GM03348 (cell line): Measurements from ENCODE around the gene C1QTNF6.
"Not testable (repeated sequence)": the region's sequence is repeated elsewhere in the genome, so short reads cannot be mapped to it uniquely, and the experiment has no call there.

Experiments used
- DNase-seq: peaks from one replicate; pipeline ENCODE4 v3.0.0; 2012; ENCODE audit warnings: low spot score

Gene C1QTNF6

DNA sequence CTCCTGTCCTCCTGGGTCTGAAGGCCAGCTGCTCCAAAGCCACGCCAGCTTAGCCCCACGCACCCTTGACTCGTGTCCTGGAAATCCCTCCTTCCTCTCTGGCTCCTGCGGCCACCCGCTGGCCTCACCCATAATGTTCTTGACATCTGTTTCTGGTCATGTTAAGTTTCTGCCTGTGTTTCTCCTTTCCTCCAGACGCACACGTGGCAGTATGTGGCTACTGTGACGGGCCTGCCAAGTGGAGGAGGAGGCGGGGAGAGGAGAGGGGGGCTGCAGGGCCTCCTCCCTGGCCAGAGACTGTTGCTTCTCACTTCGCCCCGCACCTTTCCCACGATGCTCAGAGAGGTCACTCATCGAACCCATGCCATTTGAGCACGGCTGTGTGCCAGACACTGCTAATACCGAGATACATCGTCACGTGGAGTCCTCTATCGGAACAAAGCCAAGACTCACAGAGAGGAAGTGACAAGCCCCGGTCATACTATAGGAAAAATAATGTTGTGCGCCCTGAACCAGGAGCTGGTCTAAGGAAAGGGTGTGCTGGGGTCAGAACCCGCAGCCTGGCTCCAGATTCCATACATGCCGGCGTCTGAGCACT, 11.5 kb downstream of the C1QTNF6 start:
- DNase-seq, result peak; percentile 91

DNA sequence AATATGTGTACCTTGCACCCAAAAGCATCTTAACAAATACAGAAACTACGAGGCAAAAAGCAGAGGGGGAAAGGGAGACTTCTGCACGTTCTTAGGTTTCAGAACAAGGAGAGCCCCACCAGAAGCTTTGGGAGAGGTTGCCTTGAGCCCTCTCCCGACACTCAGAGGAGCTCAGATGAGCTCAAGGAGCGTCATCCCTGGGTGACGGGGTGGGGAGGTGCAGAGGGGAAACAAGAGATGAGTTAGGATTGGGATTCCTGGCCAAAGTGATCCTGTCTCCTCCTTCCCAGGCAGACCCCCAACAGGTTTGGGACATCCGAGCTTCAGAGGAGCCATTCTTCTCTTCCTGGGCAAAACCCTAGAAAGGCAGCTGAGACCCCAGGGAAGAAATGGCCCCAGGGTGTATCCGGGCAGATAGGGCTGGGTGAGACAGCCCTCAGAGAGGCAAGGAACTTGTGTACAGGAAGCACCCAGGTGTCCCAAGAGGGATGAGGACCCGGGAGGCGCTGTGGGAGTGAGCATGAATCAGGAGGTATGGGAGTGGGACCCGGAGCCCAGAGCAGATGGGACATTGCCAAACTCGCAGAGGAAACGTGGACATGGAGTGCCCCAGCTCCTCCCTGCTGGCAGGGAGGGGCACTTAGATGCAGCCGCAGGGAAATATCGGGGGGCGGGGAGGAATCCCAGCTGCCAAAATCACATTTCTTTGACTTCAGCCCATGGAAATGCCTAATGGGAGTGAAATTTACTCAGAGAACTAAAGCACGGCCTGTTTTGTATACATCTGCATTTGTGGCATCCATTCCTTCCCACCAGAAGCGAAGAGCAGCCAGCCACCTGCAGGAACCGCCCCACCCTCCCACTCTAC, 12.4 kb downstream of the C1QTNF6 start:
- no peak for DNase-seq

DNA sequence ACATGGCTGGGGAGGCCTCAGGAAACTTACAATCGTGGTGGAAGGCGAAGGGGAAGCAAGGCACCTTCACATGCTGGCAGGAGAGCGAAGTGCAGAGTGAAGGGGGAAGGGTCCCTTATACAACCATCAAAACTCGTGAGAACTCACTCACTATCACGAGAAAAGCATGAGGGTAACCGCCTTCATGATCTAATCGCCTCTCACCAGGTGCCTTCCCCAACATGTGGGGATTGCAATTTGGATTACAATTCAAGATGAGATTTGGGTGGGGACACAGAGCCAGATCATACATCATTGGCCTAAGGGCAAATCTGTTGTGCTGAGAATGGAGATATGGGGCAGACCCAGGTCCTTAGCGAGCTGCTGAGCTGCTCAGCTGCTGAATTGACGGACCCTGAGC, 13.1 kb downstream of the C1QTNF6 start:
- no peak for DNase-seq

DNA sequence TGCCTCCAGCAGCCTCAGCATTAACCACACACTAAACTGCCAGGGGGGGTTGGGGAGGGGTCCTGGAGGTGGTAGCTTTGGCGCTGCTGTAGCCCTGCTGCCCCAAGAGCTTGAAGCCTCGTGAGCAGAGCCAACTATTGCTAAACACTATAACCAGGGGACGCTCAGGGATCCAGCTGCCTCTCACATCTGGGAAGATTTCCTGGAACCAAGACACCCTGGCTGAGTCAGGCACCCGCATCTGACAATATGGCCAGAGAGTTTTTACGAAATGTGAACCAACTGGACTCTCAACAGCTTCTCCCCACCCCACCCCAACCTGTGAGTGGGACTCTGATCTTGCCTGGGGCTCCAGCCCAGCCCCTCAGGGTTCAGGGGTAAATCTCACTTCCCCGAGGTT, 14.3 kb downstream of the C1QTNF6 start:
- DNase-seq, result peak; percentile 82

DNA sequence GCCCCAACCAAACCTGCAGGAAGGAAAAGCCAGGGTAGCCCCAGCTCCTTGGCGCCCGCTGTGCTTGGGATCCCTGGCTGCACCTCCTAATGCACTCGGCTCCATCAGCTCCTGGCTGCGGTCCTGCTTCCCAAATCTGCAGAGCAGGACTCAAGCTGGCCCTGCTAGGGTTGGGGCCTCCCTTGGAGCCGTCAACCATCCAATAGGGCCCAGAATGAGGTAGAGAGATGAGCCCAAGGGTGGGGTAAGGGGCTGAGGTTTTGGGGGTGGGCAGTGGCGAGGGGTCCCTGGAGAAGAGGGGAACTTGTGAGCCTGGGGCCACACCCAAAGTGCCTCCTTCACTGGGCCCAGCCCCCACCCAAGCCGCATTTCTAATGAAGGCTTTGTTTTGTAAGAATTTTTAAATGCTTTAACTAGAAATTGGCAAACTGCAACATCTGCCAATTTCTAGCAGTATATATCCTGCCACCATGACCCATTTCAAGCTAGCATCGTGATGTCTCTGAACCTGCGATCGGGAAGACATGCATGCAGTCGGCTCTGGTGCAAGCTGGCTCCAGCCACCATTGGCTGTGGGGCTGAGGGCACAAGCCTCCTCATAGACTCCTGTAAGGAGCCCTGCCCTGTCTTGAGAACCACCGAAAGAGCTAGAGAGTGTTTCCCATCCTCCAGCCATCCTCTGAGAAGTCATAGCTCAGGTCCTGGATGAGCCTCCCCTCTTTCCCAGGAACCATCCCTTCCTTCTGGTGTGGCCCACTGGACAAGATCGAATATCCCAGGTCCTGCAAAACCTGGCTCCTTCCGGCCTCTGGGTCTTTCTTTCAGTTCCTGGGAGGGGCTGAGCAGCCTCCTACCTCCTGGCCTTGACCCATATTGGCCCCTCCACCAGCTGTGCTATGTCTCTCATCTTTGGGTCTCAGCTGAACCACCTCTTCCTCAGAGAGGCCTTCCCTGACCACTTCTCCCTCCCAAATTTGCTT, 15.5 kb downstream of the C1QTNF6 start:
- no peak for DNase-seq

DNA sequence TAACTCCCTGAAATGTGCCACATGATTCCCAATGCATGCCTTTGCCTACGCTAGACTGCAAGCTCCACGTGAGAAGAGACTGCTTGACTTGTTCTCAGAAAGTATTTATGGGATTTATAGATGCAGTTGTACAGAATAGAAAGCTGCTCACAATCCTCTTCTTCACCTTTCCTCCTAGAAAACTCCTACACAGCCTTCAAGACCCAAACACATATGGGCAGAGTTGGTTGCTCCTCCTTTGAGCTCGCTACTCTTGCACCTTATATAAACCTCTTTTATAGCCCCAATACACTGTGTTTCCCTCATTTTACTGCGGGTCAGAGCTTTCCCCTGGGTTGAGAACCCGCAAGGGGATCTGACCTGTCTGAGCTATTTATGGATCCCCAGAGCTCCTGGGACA, 16.4 kb downstream of the C1QTNF6 start:
- no peak for DNase-seq

DNA sequence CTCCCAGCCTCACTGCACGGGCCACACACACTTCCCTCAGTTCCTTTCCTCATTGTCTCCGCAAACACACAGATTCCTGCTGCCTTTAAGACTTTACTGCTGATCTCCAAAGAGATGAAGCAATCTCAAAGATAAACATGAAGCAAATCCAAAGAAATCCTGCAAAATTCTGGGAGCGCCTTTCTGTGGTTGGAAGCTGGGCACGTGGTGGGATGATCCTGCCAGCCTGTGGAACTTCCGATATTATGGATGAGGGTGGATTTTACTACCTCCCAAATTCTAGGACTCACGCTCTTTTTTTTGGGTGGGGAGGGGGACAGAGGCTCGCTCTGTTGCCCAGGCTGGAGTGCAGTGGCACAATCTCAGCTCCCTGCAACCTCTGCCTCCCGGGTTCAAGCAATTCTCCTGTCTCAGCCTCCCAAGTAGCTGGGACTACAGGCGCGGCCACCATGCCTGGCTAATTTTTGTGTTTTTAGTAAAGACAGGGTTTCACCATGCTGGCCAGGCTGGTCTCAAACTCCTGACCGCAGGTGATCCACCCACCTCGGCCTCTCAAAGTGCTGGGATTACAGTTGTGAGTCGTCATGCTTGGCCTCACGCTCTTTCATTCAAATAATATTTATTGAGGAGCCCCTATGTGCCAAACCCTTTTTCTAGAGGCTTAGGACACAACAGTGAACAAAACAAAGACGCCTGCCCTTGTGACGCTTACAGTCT, 17.2 kb downstream of the C1QTNF6 start:
- DNase-seq, result not testable (repeated sequence)

DNA sequence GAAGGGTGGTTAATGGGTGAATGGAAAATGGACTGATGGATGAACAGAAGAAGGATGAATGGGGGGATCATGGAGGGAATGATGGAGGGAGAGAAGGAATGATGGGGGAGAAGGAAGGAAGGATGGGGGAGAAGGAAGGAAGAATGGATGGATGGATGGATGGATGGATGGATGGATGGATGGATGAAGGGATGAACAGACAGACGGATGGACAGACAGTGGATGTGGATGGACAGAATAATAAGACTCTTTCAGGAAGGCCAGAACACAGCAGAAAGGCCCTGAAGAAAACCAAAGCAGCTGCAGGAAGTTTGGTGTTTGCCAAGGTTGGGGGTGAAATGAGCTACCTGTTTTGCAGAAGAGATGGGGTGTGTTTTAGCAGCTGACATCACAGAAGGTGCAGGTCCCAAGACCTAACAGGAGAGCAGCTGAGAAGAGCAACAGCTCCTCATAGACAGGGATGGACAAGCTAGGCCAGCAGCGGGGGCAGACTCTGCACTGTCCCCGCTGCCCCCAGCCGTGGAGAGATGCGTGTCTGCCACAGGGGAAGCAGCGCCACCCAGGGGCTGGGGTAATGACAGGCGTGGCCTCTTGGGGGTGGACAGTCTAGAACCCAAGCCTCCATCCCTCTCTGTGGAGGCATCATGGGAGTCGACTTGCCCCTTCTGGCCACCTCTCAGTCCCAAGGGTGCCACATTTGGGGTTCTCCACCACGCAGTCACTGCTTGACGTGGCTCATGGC, 17.9 kb downstream of the C1QTNF6 start:
- DNase-seq, result no peak

DNA sequence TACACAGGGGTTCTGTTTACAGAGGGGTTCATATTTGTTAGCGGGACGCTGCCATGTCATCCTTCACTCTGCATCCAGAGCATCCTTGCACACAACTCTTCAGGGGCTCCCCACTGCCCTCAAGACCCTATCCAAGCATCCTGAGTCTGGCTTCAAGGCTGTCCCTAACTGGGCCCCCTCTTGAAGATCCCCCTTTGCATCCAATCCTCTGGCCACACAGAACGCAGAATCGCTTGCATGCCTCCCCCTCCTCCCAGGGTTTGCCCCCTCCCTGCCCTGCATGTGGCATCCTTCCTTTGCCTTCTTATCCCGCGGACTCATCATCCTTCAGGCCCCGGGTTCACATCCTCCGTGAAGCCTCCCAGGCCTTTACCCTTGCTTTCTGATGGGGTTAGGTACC, 18.6 kb downstream of the C1QTNF6 start:
- DNase-seq, result no peak

DNA sequence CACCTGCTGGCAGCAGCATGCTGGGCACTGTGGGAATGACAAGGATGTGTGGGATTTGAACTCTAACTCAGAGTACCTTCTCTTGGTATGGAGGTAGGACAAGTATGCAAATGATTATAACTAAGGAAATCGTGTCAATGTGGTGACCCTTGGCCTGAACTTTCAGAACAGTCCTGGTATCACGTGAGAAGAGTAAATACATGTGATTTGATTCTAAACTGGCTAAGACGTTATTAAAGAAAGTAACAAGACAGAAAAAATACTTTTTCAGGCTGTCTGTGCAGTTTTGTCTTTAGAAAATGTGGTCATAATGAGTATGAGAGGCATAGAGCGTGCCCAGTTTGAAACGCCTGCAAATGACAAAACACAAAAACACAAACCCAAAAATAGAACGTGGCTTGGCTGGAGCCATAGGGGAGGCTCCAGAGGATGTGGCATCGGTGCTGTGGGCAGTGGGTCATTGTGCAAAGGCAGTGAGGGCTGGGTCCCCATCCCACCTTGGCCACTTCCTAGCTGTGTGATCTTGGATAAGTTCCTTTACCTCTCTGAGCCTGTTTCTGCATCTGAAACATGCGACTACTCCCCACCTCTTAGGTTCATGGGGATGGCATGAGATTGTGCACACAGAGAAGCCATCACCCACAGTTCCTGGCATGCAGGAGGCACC, 19.9 kb downstream of the C1QTNF6 start:
- no peak for DNase-seq

DNA sequence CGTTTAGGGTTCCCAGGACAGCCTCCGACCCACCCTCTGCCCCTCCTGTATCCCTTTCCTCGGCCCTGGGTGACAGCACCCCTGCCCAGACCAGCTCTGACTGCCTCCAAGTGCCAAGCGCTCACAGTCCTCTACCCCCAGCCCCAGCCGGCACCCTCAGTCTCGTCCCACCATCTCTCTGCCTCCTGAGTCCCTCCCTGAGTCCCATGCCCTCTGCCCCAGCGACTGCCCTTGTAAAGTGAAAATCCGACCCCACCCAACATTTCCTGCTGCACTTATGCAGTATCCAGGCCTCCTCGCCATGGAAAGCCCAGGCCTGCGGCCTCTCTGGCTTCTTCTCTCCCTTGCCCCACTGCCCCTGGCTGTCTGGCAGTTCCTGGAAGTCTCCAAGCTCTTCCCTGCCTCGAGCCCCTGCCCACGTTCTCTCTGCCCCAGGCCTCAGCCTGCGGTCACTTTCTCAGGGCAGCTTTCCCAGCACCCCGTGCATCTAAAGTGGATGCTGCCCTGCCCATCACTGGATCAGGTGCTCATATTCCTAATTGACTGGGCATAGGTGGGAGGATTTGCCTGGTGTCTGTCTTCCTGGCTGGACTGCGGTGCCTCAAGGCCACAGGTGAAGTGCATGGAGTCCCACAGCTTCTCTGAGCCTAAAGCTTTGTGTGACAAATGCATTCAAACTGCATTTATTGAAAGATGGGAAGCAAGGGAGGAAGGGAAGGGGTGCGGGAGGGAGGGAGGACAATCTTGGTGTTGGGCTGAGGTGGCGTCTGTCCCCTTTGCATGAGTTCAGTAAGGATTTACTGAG, 20.7 kb downstream of the C1QTNF6 start:
- no peak for DNase-seq

DNA sequence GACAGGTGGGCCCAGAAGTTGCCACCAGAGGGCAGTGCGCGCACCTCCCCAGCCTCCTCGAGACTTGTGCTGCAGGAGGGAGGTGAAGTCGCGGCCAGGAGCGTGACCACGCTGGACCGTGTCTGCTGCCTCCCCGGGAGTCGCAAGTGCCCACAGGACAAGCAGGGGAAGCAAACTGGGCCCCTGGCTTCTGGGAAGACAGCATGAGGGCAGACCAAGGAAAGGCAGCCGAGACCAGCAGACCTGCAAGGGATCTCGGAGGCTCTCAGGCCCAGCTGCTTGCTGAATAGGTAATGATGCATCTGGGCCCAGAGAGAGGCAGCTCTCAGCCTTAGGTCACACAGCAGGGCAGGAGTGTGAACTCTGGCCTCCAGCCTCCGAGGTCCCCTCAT, 21.4 kb downstream of the C1QTNF6 start:
- peak; percentile 93 for DNase-seq

DNA sequence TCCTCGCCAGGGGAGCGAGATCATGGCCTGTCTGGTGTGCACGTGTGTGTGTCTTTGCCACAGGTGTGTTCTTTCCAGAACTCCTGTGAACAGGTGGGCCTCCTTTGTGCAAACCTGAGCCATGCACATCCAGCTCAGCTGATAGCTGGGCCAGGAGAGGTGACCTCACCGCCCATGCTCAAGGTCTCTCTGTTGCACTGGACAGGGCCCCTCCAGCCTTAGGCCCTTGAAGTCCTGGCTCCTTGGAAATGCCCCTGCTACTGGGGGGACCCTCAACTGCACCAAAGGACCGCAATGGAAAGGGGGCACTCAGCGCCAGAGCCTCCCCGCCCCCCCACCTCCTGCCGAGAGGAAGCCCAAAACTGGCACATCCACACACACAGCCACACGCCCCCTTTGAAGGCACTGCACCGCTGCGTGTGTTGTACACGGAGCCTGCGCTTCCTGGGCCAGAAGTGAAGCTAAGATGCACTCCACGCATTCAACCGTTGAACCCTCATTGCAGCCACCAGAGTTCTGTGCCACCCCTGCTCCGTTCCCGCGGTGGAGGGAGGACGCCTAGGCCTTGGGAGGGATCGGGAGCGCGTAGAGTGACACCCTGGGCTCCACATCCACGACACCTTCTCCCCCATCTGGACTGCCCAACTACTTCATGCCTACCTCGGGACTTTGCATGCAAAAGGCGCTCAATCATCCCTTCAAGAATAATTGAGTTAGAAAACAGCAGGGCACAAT, 21.9 kb downstream of the C1QTNF6 start:
- DNase-seq, result no peak

DNA sequence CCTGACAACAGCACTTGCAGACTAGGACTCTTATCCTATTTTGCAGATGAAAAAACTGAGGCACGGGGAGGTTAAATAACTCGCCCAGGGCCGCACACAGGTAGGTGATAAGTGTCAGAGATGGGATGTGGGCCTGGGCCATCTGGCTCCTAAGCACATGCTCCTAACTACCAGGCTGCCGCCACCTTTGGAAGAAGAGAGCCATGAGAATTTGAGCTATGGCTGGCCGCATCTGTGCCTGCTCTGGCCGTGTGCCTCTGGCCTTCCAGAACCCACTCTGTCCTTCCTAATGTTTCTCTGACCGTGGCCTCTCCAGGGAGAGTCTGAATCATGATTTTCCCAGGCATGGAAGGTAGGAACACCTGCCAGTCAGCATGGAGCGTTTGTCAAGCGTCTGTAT, 23.0 kb downstream of the C1QTNF6 start:
- DNase-seq, result no peak

DNA sequence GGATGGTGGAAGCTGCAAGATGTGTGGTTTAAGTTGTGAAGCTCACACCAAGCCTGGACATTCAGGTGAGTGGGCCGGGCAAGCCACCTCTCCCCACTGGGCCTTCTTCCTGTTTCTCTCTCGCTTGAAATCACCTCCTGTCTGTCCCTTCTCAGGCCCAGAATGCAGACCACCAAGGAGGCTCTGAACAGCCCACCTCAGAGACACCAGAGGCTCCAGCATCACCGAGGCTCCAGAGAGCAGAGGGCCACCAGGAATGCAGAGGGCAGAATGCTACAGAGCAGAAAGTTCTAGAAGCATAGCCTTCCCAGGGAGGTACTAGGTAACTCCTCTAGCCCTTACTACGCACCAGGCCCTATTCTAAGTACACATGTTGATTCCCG, 23.6 kb downstream of the C1QTNF6 start:
- no peak for DNase-seq

DNA sequence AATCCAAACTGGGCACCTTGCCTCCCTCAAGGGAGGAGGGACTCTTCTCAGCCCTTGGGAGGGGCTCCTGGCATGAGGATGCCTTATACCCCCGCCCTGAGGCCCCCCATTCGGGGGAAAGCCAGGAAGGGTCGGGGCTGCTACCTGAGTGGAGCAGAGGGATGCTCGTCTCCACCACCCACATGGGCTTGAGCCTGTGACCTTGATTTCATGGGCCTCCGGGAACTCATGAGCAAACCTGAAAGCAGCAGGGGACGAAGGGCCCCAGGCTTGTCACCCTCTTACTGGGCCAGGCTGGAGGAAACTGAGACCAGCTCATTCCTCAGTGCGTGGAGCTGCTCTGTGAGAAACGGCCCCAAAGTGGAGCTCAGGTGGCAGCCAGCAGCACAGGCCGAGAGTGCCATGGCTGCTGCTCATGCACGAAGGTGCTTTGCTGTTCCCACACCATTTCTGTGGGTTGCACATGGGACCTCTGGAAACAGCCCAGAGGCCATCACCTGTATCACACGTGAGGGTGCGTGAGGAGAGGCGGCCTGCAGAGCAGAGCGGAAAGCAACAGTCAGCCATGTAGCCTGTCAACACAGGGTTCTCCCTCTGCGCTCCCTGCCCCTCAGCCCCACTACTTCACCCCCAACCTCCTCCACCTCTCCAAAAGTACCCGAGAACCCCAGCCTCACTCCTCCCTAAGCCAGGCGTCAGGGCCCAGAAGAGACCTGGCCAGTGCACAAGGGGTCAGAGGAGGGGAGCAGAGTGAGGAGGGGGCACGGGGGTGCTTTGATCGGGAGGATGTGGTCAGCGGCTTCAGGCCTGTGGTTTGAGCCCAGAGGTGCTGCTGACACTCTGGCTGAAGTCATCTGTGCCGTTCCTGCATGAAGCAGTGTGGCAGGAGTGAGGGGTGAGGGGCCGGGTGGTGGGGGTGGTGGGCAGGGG, 24.2 kb downstream of the C1QTNF6 start:
- no peak for DNase-seq

DNA sequence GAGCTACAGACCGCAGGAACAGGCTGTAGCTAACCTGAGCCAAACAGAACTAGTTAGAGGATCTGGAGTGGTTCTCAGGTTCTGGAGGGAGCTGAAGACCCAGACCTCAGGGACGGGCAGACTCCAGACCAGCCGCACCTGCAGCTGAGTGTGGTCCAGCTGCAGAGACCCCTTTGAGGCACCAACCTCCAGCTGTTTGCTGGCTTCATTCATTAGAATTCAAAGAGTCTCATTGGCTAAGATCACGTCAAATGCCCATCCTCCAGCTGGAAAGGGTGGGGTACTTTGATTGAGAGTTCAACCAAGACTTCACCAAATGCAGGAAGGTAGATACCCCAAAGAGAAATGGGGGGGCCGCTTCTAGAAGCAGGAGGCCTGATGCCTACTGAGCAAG, 25.0 kb downstream of the C1QTNF6 start:
- no peak for DNase-seq
